HG03280 (cell line): ENCODE data around the gene GREB1.
A peak's percentile ranks its signal among the peaks of the same experiment; 100 is the strongest.

ENCODE experiments used
- ATAC-seq: cut with Tn5 transposase; IDR thresholded peaks from one replicate; pipeline ENCODE4 v1.9.1; 2021; ENCODE audit warnings: mild to moderate bottlenecking, moderate library complexity; ENCODE audit not compliant: unreplicated experiment

Gene GREB1

DNA sequence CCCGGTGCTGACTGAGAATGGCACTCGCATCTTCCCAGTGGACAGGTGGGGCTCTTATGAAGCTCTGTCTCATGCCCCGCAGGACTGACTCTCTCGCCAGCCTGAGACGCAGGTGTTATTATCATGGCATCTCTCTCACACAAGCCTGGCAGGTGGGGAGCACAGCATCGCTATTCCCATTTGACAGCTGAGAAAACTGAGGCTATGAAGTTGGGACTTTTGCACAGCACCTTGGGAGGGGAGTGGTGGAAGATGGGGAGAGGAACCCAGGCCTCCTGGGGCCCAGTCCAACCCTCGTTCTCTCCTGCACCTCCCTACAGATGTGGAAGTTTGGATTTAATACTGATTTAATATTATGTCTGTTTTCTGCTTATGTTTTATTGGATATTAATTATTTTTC lies 145.2 kb downstream of the GREB1 start:
- no peak for ATAC-seq

DNA sequence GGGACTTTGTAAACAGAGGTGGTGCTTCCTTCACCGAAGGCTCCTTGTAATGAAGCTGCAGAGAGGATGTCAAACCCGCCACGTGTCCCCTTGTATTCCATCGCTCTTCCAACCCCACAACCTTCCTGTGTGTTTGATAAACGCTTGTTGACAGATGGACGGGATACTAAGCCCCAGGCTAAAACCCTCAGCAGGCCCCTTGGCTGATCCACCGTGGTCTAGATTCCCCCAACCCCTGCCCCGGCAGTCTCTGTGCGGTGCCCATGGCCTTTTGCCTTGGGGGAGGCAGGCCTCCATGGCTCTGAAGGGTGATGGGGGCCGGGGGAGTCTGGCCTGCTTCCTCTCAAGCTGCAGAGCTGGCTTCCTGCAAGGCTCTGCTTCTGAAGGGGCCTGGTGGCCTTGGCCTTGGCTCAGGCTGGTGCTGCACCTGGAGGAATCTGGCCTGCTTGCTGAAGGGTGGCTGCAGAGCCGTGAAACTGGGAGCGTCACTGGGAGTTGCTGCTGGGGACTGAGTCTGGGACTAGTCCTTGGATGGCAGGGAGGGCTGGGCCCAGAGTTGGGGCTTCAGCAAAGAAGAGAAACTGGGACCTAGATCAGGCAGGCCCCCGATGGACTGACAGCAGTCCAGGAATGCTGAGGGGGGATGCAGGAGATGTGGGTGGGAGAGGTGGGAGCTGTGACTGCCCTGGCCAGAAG lies 145.8 kb downstream of the GREB1 start:
- no peak for ATAC-seq

DNA sequence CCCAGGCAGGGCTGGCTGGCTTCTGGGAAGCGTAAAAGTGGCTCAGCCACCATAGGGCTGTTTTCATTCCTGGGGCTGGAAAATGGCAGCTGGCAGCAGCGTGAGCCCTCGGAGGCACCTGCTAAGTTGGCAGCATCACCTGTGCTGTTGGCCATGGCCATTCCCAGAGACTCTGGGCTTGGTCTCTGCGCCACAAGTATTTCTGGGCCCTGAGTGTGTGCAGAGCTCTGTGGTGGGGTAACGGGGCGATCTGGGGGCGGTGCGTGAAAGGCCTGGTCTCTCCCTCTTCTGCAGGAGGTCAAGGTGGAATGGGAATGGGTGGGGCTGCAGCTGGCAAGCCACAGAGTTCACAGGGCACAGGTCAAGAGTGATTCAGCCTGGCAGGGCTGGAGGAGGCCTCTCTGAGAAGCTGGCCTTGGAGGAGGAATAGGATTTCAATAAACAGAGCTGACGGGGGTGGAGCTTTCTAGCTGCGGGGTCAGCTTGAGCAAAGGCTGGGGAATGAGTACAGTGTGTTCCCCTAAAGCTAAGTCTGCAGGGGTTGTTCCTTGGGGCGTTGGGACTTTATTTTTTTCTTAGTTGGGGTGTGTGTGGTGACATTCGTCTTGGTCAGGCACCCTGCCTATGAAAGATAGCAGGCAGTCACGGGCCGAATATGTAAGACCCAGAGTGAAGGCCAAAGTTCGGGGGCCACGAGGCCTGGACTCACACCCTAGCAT lies 146.5 kb downstream of the GREB1 start:
- ATAC-seq = no peak

DNA sequence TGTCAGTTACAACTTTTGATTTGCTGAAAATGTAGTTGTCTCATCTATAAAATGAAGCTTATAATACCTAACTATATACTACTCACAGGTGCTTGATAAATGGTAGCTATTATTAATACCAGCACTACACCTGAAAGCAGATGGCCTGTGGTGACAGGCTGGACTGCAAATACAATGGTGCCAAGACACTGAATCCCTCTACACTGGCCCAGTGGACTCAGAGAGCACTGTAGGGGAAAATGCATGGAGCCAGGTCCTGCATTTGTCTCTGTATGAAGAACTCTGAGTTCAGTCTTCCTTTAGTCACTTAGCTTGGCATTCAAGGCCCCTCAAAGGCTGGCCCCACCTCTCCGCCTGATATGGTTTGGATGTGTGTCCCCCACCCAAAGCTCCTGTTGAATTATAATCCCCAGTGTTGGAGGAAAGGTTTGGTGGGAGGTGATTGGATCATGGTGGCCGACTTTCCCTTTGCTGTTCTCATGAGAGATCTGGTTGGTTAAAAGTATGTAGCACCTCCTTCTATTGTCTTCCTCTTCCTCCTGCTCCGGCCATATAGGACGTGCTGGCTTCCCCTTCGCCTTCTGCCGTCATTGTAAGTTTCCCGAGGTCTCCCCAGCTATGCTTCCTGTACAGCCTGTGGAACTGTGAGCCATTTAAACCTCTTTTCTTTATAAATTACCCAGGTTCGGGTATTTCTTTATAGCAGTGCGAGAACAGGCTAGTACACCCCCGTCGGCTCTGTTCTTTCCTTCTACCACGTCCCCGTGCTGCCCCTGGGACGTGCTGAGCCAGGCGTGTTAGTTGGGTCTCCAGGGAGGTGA lies 147.3 kb downstream of the GREB1 start:
- ATAC-seq = no peak

DNA sequence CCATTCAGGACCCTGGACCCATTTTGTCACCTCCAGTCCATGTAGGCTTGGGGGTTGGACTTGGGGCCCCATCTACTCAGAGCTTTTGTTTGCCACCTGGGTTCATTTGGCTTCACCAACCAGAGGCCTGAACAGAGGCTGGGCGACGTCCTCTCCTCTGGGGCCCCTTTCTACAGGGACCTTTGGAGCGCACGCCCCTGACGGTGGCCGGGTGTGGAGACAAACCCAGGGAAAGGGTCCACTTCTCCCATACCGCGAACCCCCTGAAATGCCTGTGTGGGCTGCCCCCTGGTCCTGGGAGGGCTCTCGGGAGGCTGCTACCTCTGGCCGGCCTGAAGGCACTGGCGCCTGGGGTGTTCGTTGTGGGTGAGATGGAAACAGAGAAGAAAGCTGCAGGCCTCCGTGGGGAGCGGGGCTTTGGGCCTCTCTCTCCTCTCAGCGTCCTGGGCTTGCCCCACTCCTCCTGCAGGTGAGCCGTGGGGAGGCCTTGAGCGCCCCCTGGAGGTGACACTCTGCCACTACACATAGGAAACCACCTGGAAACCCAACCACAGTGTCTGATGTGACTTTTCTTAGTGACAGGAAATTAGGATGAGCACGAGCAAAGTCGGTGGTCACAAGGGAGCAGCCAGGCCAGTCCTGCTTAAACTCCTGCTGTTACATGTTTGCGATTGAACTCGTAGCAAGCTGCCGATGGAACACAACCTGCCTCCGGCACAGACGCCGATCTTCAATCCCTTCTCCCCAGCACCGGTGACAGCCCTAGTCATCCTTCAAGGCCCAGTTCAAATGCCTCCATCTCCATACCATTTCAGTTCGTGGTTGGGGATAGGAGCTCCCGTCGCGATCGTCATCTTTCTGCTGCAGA lies 148.1 kb downstream of the GREB1 start:
- ATAC-seq = no peak

DNA sequence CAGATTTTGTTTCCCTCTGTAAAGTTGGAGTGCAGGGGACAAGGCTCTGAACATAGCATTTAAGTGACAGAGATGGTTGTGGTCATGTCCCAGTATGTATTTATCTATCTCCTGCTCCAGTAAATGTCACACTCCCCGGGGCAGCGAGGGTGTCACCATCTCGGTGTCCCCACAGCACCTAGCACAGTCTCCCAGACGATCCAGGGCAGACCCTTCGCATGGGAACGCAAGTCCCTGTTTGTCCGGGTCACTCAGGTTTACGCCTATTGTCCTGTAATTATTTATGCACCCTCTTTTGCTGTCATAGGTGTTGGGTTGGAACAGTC lies 148.7 kb downstream of the GREB1 start:
- ATAC-seq = no peak

DNA sequence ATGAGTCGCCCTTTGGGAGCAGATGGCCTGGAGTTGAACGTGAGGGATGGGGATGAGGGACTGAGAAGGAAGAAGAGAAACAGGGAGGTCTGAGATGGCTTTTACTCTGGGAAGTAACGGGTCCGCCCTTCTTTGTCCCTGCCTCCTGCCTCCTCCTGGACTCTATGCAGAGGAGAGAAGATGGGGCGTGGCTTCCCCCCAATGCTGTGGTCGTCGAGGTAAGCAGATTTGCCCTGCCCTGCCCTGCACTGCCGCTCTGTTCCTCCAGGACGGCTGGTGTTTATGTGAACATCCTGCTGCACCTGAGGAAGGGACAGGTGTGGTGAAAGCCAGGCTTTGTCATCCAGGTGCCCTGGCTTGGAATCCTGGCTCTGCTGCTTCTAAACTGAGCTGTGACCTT lies 149.6 kb downstream of the GREB1 start:
- no peak for ATAC-seq

DNA sequence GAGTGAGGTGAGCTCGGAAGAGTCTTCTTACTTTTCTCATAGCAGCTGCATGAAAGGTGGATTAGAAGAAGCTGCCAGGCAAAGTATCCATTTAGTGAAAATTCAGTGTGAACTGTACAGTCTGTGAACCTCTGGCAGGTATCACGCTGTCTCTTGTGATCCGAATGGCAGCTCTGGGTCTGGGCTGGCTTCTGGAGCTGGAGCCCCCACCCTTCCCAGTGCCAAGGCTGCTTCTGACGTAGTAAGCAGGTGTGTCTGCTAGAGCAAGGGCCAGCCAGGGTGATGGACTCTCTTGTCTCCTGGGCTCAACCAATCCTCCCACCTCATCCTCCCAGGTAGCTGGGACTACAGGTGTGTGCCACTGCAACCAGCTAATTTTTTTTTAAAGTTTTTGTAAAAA lies 150.1 kb downstream of the GREB1 start:
- ATAC-seq = no peak

DNA sequence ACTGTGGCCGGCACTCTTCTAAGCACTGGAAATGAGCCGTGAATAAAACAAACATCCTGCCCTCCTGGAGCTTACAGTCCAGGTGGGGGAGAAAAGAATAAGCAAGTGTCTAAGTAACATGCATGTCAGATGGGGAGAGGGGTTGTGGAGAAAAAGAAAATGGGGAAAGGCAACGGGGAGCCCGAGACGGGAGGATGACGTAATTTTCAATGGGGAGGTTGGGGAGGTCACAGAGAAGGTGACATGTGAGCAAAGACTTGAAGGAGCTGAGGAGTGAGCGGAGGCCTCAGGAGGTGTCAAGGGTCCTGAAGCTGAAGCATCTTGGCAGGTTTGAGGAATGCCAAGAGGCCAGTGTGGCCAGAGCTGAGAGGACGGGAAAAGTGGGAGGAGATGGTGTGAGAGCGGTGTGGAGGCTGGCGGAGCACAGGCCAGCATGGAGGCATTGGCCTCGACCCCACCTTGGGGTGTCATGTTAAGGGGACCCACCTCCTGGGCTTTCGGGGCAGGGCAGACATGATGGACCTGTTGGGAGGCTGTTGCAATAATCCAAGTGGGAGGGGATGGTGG lies 151.1 kb downstream of the GREB1 start:
- no peak for ATAC-seq

DNA sequence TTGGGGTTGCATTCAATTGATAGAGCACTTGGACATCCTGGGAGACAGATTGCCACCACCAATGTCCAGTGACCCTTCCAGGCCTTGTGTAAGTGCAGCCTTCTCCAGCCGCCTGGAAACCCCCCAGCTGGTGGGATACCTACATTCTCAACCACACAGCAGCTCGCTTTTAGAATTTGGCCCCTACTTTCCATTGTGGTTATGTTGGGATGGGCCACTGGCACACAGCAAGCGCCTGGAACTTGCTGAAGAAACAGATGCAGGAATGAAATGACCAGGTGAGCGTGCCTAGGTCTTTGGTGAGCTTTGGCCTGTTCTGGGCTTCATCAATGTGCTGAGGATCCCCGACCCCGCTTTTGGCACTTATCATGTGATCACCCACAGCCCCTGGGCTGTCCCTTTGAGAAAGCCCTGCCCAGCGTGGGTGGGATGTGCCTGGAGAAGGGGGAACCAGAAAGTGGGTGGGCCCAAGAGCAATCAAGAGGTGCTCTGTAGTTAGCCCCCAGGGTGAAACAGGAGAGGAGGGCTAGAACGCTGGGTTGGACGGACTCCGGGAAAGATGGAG lies 152.1 kb downstream of the GREB1 start:
- no peak for ATAC-seq

DNA sequence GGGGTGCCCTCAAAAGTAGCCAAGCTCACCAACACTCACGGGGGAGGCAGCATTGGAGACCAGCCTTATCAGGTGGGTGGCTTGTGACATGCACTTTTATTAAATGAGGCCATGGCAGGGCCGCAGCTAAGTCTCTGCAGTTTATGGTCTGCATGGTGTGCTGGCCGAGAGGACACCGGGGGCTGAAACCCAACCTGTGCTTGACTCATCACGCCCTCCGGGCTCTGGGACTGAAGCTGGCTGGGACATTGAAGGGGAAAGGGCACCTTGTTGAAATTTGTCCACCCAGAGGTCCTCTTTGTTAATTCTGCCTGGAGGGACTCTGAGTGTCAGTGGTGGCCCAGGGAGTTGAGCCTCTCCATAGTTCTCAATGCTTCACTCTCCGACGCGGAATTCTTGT lies 153.9 kb downstream of the GREB1 start:
- no peak for ATAC-seq

DNA sequence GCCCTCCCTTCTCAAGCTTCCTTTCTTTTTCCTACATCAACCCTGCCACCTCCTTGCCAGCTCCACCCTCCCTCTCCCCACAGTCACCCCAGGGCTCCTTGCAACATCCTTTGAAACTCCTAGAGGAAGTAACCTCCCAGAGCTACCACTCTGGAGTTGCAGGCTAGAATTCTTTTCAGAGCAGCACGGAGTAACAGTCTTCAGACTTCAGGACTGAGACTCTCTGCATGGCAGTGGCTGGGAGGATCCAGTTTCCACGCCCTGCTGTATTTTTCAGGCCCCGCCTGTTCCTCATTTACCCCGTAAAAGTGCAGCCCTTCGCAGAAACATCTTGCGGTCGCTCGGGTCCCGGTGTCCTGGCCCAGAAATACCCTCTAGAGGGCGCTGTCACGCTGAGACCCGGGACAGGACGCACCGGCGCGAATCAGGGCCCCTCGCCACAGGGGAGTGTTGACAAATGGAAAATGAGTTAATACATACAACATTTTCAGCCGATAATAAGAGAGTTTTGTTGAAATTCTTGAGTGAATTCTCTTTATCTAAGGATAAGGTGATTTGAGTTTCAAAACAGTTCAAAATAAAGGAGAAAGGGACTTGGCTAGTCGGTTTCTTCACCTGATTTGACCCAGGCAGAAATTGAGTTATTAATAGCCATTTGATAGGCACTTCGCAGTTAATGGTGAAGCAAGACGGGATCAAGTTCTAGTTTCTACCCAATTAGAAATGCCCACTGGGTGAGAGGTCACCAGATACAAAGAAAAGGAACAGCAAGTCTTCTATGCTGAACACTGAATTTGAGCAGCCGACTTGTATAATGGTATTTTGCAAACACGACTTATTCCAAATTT lies 154.6 kb downstream of the GREB1 start:
- ATAC-seq = peak; percentile 77

DNA sequence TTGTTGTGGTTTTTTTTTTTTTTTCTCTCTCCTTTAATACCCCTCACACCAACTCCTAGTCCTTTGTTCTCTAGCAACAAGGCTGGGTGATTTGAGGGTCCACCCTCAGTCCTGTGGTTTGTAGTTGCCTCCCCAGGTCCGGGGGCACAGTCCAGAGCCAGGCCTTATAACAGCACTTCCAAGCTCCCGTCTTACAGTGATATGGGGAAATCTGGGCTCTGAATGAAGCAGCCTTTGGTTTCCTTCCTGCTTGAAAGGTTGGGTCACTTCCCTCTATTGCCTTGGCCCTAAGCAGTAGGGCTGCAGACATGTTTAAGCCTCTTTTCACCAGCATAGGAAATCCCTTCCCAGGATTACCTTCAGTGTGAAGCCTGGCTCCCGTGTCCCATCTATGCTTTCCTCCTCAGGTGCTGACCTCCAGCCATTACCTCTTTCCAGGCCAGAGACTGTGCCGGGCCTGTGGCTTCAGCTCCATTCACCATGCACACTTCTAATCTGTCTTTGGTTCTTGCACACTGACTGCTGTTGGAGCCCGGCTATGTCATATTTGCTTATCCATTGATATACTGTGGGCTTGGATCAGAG lies 157.3 kb downstream of the GREB1 start:
- ATAC-seq = no peak
